K562 (cell line): ENCODE data around the gene CNOT10. TPM values are rescaled to one million over a fixed set of nuclear protein-coding genes. Genes with fewer than 3 reads are reported as not detected.

Experiments used
- FOXM1 ChIP-seq, 2 experiments: fragments of 450-650 bp in 1 of 2; sonication (generic) in 1 of 2; formaldehyde crosslinking in 1 of 2; IDR thresholded peaks; 2 replicates each; pipeline versions ENCODE4 v1.6.1 to v1.9.0; 2017 to 2022; ENCODE audit warnings: low read depth in 2 of 2, mild to moderate bottlenecking in 2 of 2, missing genetic modification reagents in 1 of 2, moderate library complexity in 1 of 2
- FOXP1 ChIP-seq: sonication (generic); formaldehyde crosslinking; IDR thresholded peaks from 2 replicates; pipeline ENCODE4 v1.8.0; 2022; ENCODE audit warnings: mild to moderate bottlenecking, missing genetic modification reagents
- GATAD2A ChIP-seq: fragments of 450-650 bp; IDR thresholded peaks from 2 replicates; pipeline ENCODE4 v1.6.1; 2017
- HMBOX1 ChIP-seq: sonication (generic); IDR thresholded peaks from 2 replicates; pipeline ENCODE4 v1.6.1; 2016
- HOMEZ ChIP-seq: fragments of 250-450 bp; sonication (Bioruptor Pico); IDR thresholded peaks from 2 replicates; pipeline ENCODE4 v1.4.0; 2020; ENCODE audit warnings: mild to moderate bottlenecking, moderate library complexity
- LARP7 ChIP-seq: fragments of 450-650 bp; IDR thresholded peaks from 2 replicates; pipeline ENCODE4 v1.6.1; 2016
- MAFK ChIP-seq: IDR thresholded peaks from 2 replicates; pipeline ENCODE4 v1.6.1; 2011; ENCODE audit warnings: low read length, improper control_type of control experiment
- NFRKB ChIP-seq: fragments of 450-650 bp; IDR thresholded peaks from 2 replicates; pipeline ENCODE4 v1.6.1; 2016; ENCODE audit warnings: low read depth
- NONO ChIP-seq, 2 experiments: fragments of 200-400 bp in 1 of 2; fragments of 450-650 bp in 1 of 2; formaldehyde crosslinking in 1 of 2; IDR thresholded peaks; 2 replicates each; pipeline ENCODE4 v1.6.1; 2017; ENCODE audit warnings: low read depth in 2 of 2, mild to moderate bottlenecking in 2 of 2, moderate library complexity in 2 of 2, low read length in 1 of 2
- NR0B1 ChIP-seq: fragments of 450-650 bp; IDR thresholded peaks from one replicate; pipeline ENCODE4 v1.6.1; 2018; ENCODE audit warnings: mild to moderate bottlenecking, moderate library complexity; ENCODE audit not compliant: partially characterized antibody
- POLR2G ChIP-seq: fragments of 200-400 bp; formaldehyde crosslinking; IDR thresholded peaks from 2 replicates; pipeline ENCODE4 v1.6.1; 2017; ENCODE audit warnings: low read depth, mild to moderate bottlenecking, antibody characterized with exemption, low read length, moderate library complexity
- SAFB2 ChIP-seq: fragments of 200-400 bp; formaldehyde crosslinking; IDR thresholded peaks from 2 replicates; pipeline ENCODE4 v1.6.1; 2018; ENCODE audit warnings: borderline replicate concordance, low read length, low read depth, moderate library complexity; ENCODE audit not compliant: severe bottlenecking
- SNRNP70 ChIP-seq: fragments of 200-400 bp; formaldehyde crosslinking; optimal IDR thresholded peaks from 2 replicates; pipeline ENCODE3; 2017; ENCODE audit warnings: low read depth, low read length
- STAT5B ChIP-seq: fragments of 250-450 bp; sonication (Bioruptor Pico); IDR thresholded peaks from 2 replicates; pipeline ENCODE4 v1.8.0; 2021; ENCODE audit warnings: mild to moderate bottlenecking, inconsistent platforms
- TAF15 ChIP-seq: fragments of 200-400 bp; formaldehyde crosslinking; IDR thresholded peaks from 2 replicates; pipeline ENCODE4 v1.6.1; 2017; ENCODE audit warnings: mild to moderate bottlenecking, low read depth, low read length, moderate library complexity
- TFE3 ChIP-seq: fragments of 450-650 bp; formaldehyde crosslinking; IDR thresholded peaks from 2 replicates; pipeline ENCODE4 v1.4.0; 2020; ENCODE audit warnings: mild to moderate bottlenecking, mixed read lengths
- YBX1 ChIP-seq: fragments of 450-650 bp; IDR thresholded peaks from 2 replicates; pipeline ENCODE4 v1.7.1; 2016; ENCODE audit warnings: mild to moderate bottlenecking
- ZNF3 ChIP-seq: fragments of 250-450 bp; sonication (Bioruptor Pico); IDR thresholded peaks from 2 replicates; pipeline ENCODE4 v1.5.0; 2021; ENCODE audit warnings: mild to moderate bottlenecking, moderate library complexity
- ZZZ3 ChIP-seq: fragments of 450-650 bp; IDR thresholded peaks from 2 replicates; pipeline ENCODE4 v1.6.1; 2016; ENCODE audit warnings: antibody characterized with exemption, mild to moderate bottlenecking, moderate library complexity
- polyA plus RNA-seq, 8 experiments: library from polyadenylated mRNA; depleted of rRNA in 4 of 8; stranded (reverse) in 5 of 8; unstranded in 3 of 8; fragments of >200 nt; fragmentation: Nextera tagmentation in 2 of 8; fragmentation: Illumina TruSeq in 1 of 8; extraction: Ambion mirVana in 2 of 8; extraction: Trizol in 1 of 8; gene quantifications; 2 replicates each; pipeline versions ENCODE4 v1.2.1 to v1.2.3, GENCODE V29; 2011 to 2014; ENCODE audit warnings: inconsistent platforms in 1 of 8, missing spikeins in 1 of 8
- total RNA-seq, 7 experiments: library from RNA; depleted of rRNA in 6 of 7; stranded (reverse); fragments of >200 nt in 6 of 7; fragmentation: Illumina TruSeq in 2 of 7; extraction: Trizol in 2 of 7; gene quantifications; 2 replicates each; pipeline versions ENCODE4 v1.2.1 to v1.2.3, GENCODE V29; 2011 to 2021; ENCODE audit warnings: low replicate concordance in 1 of 7
- TF ChIP-seq, protein P1 (sequence below): sonication (generic); formaldehyde crosslinking; IDR thresholded peaks from 2 replicates; pipeline ENCODE4 v1.8.0; 2022; ENCODE audit warnings: missing genetic modification reagents, mild to moderate bottlenecking, borderline replicate concordance

CNOT10 gene
- total and polyA plus RNA-seq, 9 of the 15 experiments (the other 6 are each of a cell fraction or from before 2014, with no cell fraction given), result 35.7 to 114 (median 81.9) TPM

DNA sequence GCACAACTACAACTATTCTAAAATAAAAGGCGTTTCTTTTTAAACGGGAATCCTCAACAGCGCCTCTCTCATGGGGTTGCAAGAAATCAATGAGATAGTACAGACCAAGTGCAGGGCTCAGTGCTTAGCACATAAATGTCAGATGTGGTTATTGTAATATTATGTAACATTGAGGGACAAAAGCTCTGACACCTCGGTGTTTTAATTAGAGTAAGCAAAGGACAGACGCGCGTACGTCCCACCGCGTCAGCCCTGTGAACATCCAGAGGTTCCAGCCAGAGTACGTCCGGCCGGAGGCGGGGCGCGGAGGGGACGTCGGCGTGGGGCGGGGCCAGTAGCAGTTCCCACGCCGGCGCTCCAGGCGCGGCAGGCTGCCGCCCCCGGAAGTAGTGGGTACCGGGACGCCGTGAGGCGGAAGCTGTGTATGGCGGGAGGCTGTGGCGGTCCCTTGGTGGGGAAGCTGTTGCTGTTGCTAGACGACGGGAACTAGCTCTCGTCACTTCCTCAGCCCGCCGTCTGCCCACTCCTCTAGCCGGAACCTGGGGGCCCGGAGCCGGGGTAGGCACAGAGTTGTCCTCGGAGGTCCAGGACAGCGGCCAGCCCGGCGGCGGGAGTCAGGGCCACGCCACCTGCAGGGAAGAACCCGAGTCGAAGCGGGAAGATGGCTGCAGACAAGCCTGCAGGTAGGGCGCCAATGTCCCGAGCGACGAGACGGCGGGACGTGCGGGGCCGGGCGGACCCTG lies at the start of gene CNOT10 (continued):
- TF ChIP-seq HMBOX1, result no peak
- TF ChIP-seq ZZZ3, result 0 out of 2 replicates have a peak, but pooled peaks have one; percentile 33
- TF ChIP-seq POLR2G, result peak; percentile 93
- TF ChIP-seq NR0B1, result no peak
- TF ChIP-seq NFRKB, result peak; percentile 81
- TF ChIP-seq ZNF3 (CRISPR knock-in tag), result no peak
- peak in 1 of 2 experiments; percentile 99; a peak in 2 of 4 replicates for TF ChIP-seq NONO (IDR thresholded peaks at IDR 0.05; ENCODE audit: low read depth in 2 of 2, low read length in 1 of 2)
- TF ChIP-seq, protein P1, sequence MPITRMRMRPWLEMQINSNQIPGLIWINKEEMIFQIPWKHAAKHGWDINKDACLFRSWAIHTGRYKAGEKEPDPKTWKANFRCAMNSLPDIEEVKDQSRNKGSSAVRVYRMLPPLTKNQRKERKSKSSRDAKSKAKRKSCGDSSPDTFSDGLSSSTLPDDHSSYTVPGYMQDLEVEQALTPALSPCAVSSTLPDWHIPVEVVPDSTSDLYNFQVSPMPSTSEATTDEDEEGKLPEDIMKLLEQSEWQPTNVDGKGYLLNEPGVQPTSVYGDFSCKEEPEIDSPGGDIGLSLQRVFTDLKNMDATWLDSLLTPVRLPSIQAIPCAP, result no peak
- TF ChIP-seq STAT5B, result no peak
- TF ChIP-seq MAFK, result no peak
- peak; percentile 97 for TF ChIP-seq FOXM1 (IDR thresholded peaks at IDR 0.05; ENCODE audit: low read depth)
- no peak for TF ChIP-seq FOXM1 (CRISPR knock-in tag; IDR thresholded peaks at IDR 0.05; ENCODE audit: low read depth)
- no peak for TF ChIP-seq TAF15
- no peak for TF ChIP-seq SAFB2
- peak; percentile 10; the same call in 1 of the 2 replicates for TF ChIP-seq TFE3
- TF ChIP-seq YBX1, result no peak
- no peak for TF ChIP-seq HOMEZ (CRISPR knock-in tag)
- TF ChIP-seq FOXP1 (CRISPR knock-in tag), result no peak; the same call in 1 of the 2 replicates
- no peak for TF ChIP-seq SNRNP70
- TF ChIP-seq GATAD2A, result 0 out of 2 replicates have a peak, but pooled peaks have one; percentile 10
- no peak; the same call in 1 of the 2 replicates for TF ChIP-seq LARP7
